BE2C (cell line): ENCODE data around the gene UBE2O.
A peak's percentile ranks its signal among the peaks of the same experiment; 100 is the strongest.

Experiments
- DNase-seq: peaks from one replicate; pipeline ENCODE4 v3.0.0-alpha.2; 2020
- H3K27me3 ChIP-seq: fragments of 250-450 bp; sonication (Bioruptor Pico); 2 replicates; pipeline ENCODE4 v1.5.1; 2020; ENCODE audit warnings: mild to moderate bottlenecking
- H3K36me3 ChIP-seq: fragments of 250-450 bp; sonication (Bioruptor Pico); 2 replicates; pipeline ENCODE4 v1.5.1; 2020; ENCODE audit warnings: mild to moderate bottlenecking
- H3K4me1 ChIP-seq: fragments of 250-450 bp; sonication (Bioruptor Pico); 2 replicates; pipeline ENCODE4 v1.5.1; 2020
- H3K4me3 ChIP-seq: 2 replicates; pipeline ENCODE4 v1.5.1; 2011; ENCODE audit warnings: low read depth, low read length
- H3K9me3 ChIP-seq: fragments of 250-450 bp; sonication (Bioruptor Pico); 2 replicates; pipeline ENCODE4 v1.5.1; 2020
- TF ChIP-seq, protein P1 (sequence below): IDR thresholded peaks from 2 replicates; pipeline ENCODE4 v1.5.1; 2012; ENCODE audit warnings: mild to moderate bottlenecking, low read depth, low read length

UBE2O gene

GRCh38 chr17:76343106-76343505, 109.8 kb downstream of the UBE2O start:
- H3K4me1 ChIP-seq: 0 out of 2 replicates have a peak, but pooled peaks cover 3% of the 10 kb centered on the region
- H3K9me3 ChIP-seq: no peaks in the 10 kb centered on the region
- no peak overlapping the region for H3K4me3 ChIP-seq
- TF ChIP-seq, protein P1, sequence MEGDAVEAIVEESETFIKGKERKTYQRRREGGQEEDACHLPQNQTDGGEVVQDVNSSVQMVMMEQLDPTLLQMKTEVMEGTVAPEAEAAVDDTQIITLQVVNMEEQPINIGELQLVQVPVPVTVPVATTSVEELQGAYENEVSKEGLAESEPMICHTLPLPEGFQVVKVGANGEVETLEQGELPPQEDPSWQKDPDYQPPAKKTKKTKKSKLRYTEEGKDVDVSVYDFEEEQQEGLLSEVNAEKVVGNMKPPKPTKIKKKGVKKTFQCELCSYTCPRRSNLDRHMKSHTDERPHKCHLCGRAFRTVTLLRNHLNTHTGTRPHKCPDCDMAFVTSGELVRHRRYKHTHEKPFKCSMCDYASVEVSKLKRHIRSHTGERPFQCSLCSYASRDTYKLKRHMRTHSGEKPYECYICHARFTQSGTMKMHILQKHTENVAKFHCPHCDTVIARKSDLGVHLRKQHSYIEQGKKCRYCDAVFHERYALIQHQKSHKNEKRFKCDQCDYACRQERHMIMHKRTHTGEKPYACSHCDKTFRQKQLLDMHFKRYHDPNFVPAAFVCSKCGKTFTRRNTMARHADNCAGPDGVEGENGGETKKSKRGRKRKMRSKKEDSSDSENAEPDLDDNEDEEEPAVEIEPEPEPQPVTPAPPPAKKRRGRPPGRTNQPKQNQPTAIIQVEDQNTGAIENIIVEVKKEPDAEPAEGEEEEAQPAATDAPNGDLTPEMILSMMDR: no peak
- no peaks in the 10 kb centered on the region for H3K27me3 ChIP-seq
- peaks cover 31% of the 10 kb centered on the region for H3K36me3 ChIP-seq
- peak; percentile 51 for DNase-seq

- no peak for DNase-seq
- H3K27me3 ChIP-seq: no peaks in the 10 kb centered on the region
- TF ChIP-seq, protein P1: no peak
- peaks cover 19% of the 10 kb centered on the region for H3K36me3 ChIP-seq
- H3K9me3 ChIP-seq: no peaks in the 10 kb centered on the region
- H3K4me1 ChIP-seq: 0 out of 2 replicates have a peak, but pooled peaks cover 3% of the 10 kb centered on the region
- no peak overlapping the region for H3K4me3 ChIP-seq
Observed at GRCh38 chr17:76341301-76341700, 111.7 kb downstream of the UBE2O start.
